ENCODE results near the gene CDC25B. TPM values are rescaled to one million over a fixed set of nuclear protein-coding genes. Genes with fewer than 3 reads are reported as not detected.

CDC25B gene
- total and polyA plus RNA-seq, 4 donors, result 4.4 to 12.9 (median 9.2) TPM

DNA sequence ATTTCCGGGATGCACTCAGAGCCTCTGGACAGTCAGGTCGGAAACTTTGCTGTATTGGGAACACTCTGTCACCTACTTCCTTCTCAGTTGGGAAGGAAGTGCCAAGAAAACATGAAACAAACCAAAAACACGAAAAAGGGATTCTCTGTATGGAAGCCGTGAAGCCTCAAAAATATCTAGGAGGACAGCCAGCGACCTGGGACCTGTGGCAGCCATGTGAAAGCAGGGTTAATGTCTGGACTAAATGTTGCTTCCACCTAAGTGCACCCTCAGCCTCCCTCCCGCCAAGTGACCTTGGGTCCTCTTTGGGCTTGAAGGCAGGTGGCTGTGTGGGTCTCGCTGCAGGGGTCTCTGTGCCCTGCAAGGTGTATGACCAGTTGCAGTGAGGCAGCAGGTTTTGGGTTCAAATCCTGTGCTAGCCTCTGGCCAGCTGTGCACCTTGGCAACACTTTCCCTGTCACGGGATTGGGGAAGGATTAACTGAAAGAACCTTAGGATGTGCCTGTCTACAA, 51.4 kb downstream of the CDC25B start:
- peaks cover 6 to 16% (median 14%) of the 10 kb centered on the region in 4 donors for H3K4me1 ChIP-seq (ENCODE audit: control insufficient read depth in 4 of 4, insufficient read depth in 4 of 4, low read length in 3 of 4)
- no peak for TF ChIP-seq ATF3 (IDR thresholded peaks at IDR 0.05)
- TF ChIP-seq NR2F2 (IDR thresholded peaks at IDR 0.05), result peak; percentile 0
- no peak for TF ChIP-seq FOXA1 (IDR thresholded peaks at IDR 0.05)
- H3K9me3 ChIP-seq (ENCODE audit: control insufficient read depth in 4 of 4, low read length in 3 of 4), result no peaks in the 10 kb centered on the region
- peak overlapping the region; percentile 79 to 93 (median 82) for H3K4me3 ChIP-seq (ENCODE audit: low read depth in 1 of 3, low read length in 3 of 3)
- no peaks in the 10 kb centered on the region for H3K36me3 ChIP-seq (ENCODE audit: control insufficient read depth in 4 of 4, insufficient read depth in 3 of 4, low read depth in 1 of 4, low read length in 3 of 4)
- WGBS, result 13% methylated on average over 8 of the region's 8 CpGs
- H3K27ac ChIP-seq (ENCODE audit: low read depth in 1 of 2, low read length in 2 of 2), result peak overlapping the region; percentile 87 to 94
- no peak for DNase-seq (ENCODE audit: low spot score)
- peak overlapping the region; percentile 36 to 79 for H3K9ac ChIP-seq (ENCODE audit: low read depth in 1 of 2, low read length in 2 of 2)
- no peaks in the 10 kb centered on the region for H3K27me3 ChIP-seq (ENCODE audit: control insufficient read depth in 4 of 4, insufficient read depth in 4 of 4, low read length in 3 of 4)

GRCh38 chr20:3848565-3848964, 52.5 kb downstream of the CDC25B start:
- H3K27ac ChIP-seq (ENCODE audit: low read depth in 1 of 2, low read length in 2 of 2), result no peak overlapping the region
- no peaks in the 10 kb centered on the region for H3K36me3 ChIP-seq (ENCODE audit: control insufficient read depth in 4 of 4, insufficient read depth in 3 of 4, low read depth in 1 of 4, low read length in 3 of 4)
- H3K4me1 ChIP-seq (ENCODE audit: control insufficient read depth in 4 of 4, insufficient read depth in 4 of 4, low read length in 3 of 4), result peaks cover 6 to 16% (median 14%) of the 10 kb centered on the region in 4 donors
- WGBS, result 91% methylated on average over 1 of the region's 1 CpG
- H3K27me3 ChIP-seq (ENCODE audit: control insufficient read depth in 4 of 4, insufficient read depth in 4 of 4, low read length in 3 of 4), result no peaks in the 10 kb centered on the region
- H3K9me3 ChIP-seq (ENCODE audit: control insufficient read depth in 4 of 4, low read length in 3 of 4), result no peaks in the 10 kb centered on the region
- no peak overlapping the region for H3K4me3 ChIP-seq (ENCODE audit: low read depth in 1 of 3, low read length in 3 of 3)
- TF ChIP-seq, protein P1, sequence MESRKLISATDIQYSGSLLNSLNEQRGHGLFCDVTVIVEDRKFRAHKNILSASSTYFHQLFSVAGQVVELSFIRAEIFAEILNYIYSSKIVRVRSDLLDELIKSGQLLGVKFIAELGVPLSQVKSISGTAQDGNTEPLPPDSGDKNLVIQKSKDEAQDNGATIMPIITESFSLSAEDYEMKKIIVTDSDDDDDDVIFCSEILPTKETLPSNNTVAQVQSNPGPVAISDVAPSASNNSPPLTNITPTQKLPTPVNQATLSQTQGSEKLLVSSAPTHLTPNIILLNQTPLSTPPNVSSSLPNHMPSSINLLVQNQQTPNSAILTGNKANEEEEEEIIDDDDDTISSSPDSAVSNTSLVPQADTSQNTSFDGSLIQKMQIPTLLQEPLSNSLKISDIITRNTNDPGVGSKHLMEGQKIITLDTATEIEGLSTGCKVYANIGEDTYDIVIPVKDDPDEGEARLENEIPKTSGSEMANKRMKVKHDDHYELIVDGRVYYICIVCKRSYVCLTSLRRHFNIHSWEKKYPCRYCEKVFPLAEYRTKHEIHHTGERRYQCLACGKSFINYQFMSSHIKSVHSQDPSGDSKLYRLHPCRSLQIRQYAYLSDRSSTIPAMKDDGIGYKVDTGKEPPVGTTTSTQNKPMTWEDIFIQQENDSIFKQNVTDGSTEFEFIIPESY (IDR thresholded peaks at IDR 0.05), result no peak
- TF ChIP-seq GABPA (IDR thresholded peaks at IDR 0.05 in 1 of 2, conservative IDR thresholded peaks at IDR 0.05 in 1 of 2) (no peak), CTCF (IDR thresholded peaks at IDR 0.05; ENCODE audit: low read depth, low read length, missing input control) (no peak), MAX (IDR thresholded peaks at IDR 0.05) (no peak), HNF4G (IDR thresholded peaks at IDR 0.05) (no peak), FOXA2 (IDR thresholded peaks at IDR 0.05) (no peak), ATF3 (IDR thresholded peaks at IDR 0.05) (no peak), FOXA1 (IDR thresholded peaks at IDR 0.05) (no peak), HNF4A (conservative IDR thresholded peaks at IDR 0.05) (no peak), EGR1 (IDR thresholded peaks at IDR 0.05; ENCODE audit: low read depth in 2 of 2) (no peak), JUND (IDR thresholded peaks at IDR 0.05) (no peak), SP1 (IDR thresholded peaks at IDR 0.05) (no peak), YY1 (IDR thresholded peaks at IDR 0.05) (no peak), TAF1 (conservative IDR thresholded peaks at IDR 0.05) (no peak), RAD21 (IDR thresholded peaks at IDR 0.05) (no peak), RXRA (IDR thresholded peaks at IDR 0.05) (no peak), NR2F2 (IDR thresholded peaks at IDR 0.05) (no peak)
- TF ChIP-seq, protein P2, sequence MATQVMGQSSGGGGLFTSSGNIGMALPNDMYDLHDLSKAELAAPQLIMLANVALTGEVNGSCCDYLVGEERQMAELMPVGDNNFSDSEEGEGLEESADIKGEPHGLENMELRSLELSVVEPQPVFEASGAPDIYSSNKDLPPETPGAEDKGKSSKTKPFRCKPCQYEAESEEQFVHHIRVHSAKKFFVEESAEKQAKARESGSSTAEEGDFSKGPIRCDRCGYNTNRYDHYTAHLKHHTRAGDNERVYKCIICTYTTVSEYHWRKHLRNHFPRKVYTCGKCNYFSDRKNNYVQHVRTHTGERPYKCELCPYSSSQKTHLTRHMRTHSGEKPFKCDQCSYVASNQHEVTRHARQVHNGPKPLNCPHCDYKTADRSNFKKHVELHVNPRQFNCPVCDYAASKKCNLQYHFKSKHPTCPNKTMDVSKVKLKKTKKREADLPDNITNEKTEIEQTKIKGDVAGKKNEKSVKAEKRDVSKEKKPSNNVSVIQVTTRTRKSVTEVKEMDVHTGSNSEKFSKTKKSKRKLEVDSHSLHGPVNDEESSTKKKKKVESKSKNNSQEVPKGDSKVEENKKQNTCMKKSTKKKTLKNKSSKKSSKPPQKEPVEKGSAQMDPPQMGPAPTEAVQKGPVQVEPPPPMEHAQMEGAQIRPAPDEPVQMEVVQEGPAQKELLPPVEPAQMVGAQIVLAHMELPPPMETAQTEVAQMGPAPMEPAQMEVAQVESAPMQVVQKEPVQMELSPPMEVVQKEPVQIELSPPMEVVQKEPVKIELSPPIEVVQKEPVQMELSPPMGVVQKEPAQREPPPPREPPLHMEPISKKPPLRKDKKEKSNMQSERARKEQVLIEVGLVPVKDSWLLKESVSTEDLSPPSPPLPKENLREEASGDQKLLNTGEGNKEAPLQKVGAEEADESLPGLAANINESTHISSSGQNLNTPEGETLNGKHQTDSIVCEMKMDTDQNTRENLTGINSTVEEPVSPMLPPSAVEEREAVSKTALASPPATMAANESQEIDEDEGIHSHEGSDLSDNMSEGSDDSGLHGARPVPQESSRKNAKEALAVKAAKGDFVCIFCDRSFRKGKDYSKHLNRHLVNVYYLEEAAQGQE (IDR thresholded peaks at IDR 0.05), result no peak
- H3K9ac ChIP-seq (ENCODE audit: low read depth in 1 of 2, low read length in 2 of 2), result no peak overlapping the region
- DNase-seq (ENCODE audit: low spot score), result no peak
